PC-9 (cell line): ENCODE data around the gene SCRN1. TPM values are rescaled to one million over a fixed set of nuclear protein-coding genes. Genes with fewer than 3 reads are reported as not detected.

Experiments used
- BruUV-seq: library from RNA; stranded (reverse); fragments of 400-500 nt; replicated peaks from 2 replicates; lab custom pipeline; 2021; lab: Mats Ljungman, UMichigan
- CTCF ChIA-PET: fragments of 300-600 bp; sonication (Branson Sonifier 250); formaldehyde crosslinking; loops from one replicate; lab custom pipeline; 2022; ENCODE audit warnings: antibody characterized with exemption; lab: Charles Lee
- POLR2A ChIA-PET: fragments of 300-600 bp; sonication (Branson Sonifier 250); formaldehyde crosslinking; loops from one replicate; lab custom pipeline; 2022; ENCODE audit warnings: antibody characterized with exemption; ENCODE audit not compliant: unreplicated experiment; lab: Charles Lee
- DNase-seq, 2 experiments: peaks; one replicate each; pipeline versions ENCODE4 v3.0.0 to v3.0.0-alpha.2; 2015 to 2022; ENCODE audit warnings: mixed read lengths in 1 of 2
- H2AFZ ChIP-seq: fragments of 200-600 bp; sonication (generic); 2 replicates; pipeline ENCODE4 v1.8.1; 2017; ENCODE audit warnings: antibody characterized with exemption
- H3F3A ChIP-seq: fragments of 200-600 bp; sonication (generic); 2 replicates; pipeline ENCODE4 v1.8.1; 2017; ENCODE audit warnings: antibody characterized with exemption, mild to moderate bottlenecking, low read depth; ENCODE audit not compliant: insufficient read depth
- H3K27ac ChIP-seq: fragments of 200-600 bp; sonication (generic); 2 replicates; pipeline ENCODE4 v1.6.1; 2016; ENCODE audit warnings: mixed run types
- H3K27me3 ChIP-seq: fragments of 200-600 bp; sonication (generic); 2 replicates; pipeline ENCODE4 v1.6.1; 2016; ENCODE audit warnings: low read depth, mixed run types; ENCODE audit not compliant: insufficient read depth
- H3K36me3 ChIP-seq: fragments of 200-600 bp; sonication (generic); 2 replicates; pipeline ENCODE4 v1.6.1; 2016; ENCODE audit warnings: low read depth, mixed run types
- H3K4me1 ChIP-seq: fragments of 200-600 bp; sonication (generic); replicated peaks from 2 replicates; pipeline ENCODE4 v1.6.1; 2016; ENCODE audit warnings: mixed run types; ENCODE audit not compliant: insufficient read depth
- H3K4me2 ChIP-seq: fragments of 200-600 bp; sonication (generic); 2 replicates; pipeline ENCODE4 v1.6.1; 2017; ENCODE audit warnings: mixed run types
- H3K4me3 ChIP-seq: fragments of 200-600 bp; sonication (generic); 2 replicates; pipeline ENCODE4 v1.6.1; 2016; ENCODE audit warnings: mixed run types
- H3K79me2 ChIP-seq: fragments of 200-600 bp; sonication (generic); 2 replicates; pipeline ENCODE4 v1.6.1; 2017; ENCODE audit warnings: low read depth, mixed run types
- H3K9me2 ChIP-seq: fragments of 200-600 bp; sonication (generic); 2 replicates; pipeline ENCODE4 v1.8.1; 2017; ENCODE audit warnings: mild to moderate bottlenecking; ENCODE audit not compliant: insufficient read depth
- H3K9me3 ChIP-seq: fragments of 200-600 bp; sonication (generic); 2 replicates; pipeline ENCODE4 v1.8.1; 2016; ENCODE audit warnings: low read depth; ENCODE audit not compliant: insufficient read depth
- H4K20me1 ChIP-seq: fragments of 200-600 bp; sonication (generic); 2 replicates; pipeline ENCODE4 v1.8.1; 2017; ENCODE audit not compliant: insufficient read depth
- EZH2 ChIP-seq: fragments of 200-600 bp; sonication (generic); IDR thresholded peaks from 2 replicates; pipeline ENCODE4 v1.8.0; 2017; ENCODE audit warnings: antibody characterized with exemption, low read depth
- intact Hi-C: fragments of 100-400 bp; cut with micrococcal nuclease; formaldehyde crosslinking; loops from one replicate; pipeline ENCODE4 v1.10.0; 2022; ENCODE audit not compliant: unreplicated experiment
- total RNA-seq: library from RNA; stranded (reverse); gene quantifications from 2 replicates; pipeline ENCODE4 v1.2.3, GENCODE V29; 2021
- TF ChIP-seq, protein P1 (sequence below): fragments of 200-600 bp; sonication (generic); conservative IDR thresholded peaks from 2 replicates; pipeline ENCODE4 v1.6.1; 2017; ENCODE audit warnings: mixed run types, antibody characterized with exemption, mild to moderate bottlenecking, moderate library complexity

Gene SCRN1
- total RNA-seq, 1 experiment from 2014 or later: 94.4 TPM

DNA sequence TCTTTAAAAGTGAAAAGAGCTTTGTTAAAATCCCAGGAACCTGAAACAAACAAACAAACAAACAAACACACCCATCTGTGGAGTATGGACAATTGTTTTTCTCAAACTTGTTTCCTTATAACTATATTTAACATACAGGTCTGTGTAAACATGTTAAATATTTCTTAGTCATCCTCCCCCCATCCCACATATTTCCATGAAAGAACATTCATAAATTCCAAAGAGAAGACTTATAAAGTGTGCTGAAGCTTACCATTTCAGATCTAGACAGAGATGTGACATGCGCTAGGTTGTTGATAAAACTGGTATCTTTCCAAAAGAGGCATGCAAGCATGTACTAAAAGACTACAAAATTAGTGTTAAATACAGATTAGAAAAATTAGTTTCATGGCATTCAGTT, 30.4 kb upstream of the SCRN1 start:
- H2AFZ ChIP-seq: no peak overlapping the region
- peak overlapping the region; percentile 11 for H3K27ac ChIP-seq
- ChIA-PET CTCF (no interaction called here), POLR2A (no interaction called here)
- no peaks in the 10 kb centered on the region for H4K20me1 ChIP-seq
- TF ChIP-seq, protein P1, sequence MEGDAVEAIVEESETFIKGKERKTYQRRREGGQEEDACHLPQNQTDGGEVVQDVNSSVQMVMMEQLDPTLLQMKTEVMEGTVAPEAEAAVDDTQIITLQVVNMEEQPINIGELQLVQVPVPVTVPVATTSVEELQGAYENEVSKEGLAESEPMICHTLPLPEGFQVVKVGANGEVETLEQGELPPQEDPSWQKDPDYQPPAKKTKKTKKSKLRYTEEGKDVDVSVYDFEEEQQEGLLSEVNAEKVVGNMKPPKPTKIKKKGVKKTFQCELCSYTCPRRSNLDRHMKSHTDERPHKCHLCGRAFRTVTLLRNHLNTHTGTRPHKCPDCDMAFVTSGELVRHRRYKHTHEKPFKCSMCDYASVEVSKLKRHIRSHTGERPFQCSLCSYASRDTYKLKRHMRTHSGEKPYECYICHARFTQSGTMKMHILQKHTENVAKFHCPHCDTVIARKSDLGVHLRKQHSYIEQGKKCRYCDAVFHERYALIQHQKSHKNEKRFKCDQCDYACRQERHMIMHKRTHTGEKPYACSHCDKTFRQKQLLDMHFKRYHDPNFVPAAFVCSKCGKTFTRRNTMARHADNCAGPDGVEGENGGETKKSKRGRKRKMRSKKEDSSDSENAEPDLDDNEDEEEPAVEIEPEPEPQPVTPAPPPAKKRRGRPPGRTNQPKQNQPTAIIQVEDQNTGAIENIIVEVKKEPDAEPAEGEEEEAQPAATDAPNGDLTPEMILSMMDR: no peak
- TF ChIP-seq EZH2: no peak
- H3K4me3 ChIP-seq: no peak overlapping the region
- peaks cover 29% of the 10 kb centered on the region for H3K4me1 ChIP-seq
- intact Hi-C loops: no loop called here
- H3K4me2 ChIP-seq: no peak overlapping the region
- no peaks in the 10 kb centered on the region for H3K27me3 ChIP-seq
- peaks cover 30% of the 10 kb centered on the region for H3K79me2 ChIP-seq
- DNase-seq: peak in 1 of 2 experiments; percentile 70
- BruUV-seq: no TSS peak
- H3K9me3 ChIP-seq: no peaks in the 10 kb centered on the region
- no peaks in the 10 kb centered on the region for H3K9me2 ChIP-seq
- H3K36me3 ChIP-seq: peaks cover 27% of the 10 kb centered on the region; the same call in 1 of the 2 replicates
- no peaks in the 10 kb centered on the region; the same call in 1 of the 2 replicates for H3F3A ChIP-seq

DNA sequence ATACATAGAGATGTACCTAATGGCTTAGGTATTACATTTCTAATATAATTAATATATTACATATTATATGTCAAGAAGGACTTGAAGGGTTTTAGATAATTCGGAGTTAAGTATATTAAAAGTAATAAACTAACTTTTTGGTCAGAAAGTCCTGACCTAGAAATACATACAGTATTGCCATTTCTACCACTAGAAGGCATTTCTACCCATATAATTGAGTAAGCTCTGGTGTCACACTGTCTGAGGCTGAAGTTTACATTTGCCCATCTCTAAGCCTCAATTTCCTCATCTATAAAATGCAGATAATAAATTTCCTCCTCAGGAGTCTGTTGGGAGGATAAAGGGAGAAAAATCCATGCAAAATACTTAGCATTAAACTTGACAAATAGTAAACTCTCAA, 29.8 kb upstream of the SCRN1 start:
- no peak for TF ChIP-seq EZH2
- TF ChIP-seq, protein P1: no peak
- Histone ChIP-seq H3F3A (no peaks in the 10 kb centered on the region; the same call in 1 of the 2 replicates), H3K36me3 (peaks cover 29% of the 10 kb centered on the region; the same call in 1 of the 2 replicates), H3K27ac (peak overlapping the region; percentile 11), H3K9me3 (no peaks in the 10 kb centered on the region), H4K20me1 (no peaks in the 10 kb centered on the region), H3K27me3 (no peaks in the 10 kb centered on the region), H3K79me2 (peaks cover 24% of the 10 kb centered on the region), H3K4me1 (peaks cover 23% of the 10 kb centered on the region; the same call in 1 of the 2 replicates), H3K4me2 (no peak overlapping the region), H2AFZ (no peak overlapping the region), H3K9me2 (no peaks in the 10 kb centered on the region), H3K4me3 (no peak overlapping the region)
- ChIA-PET POLR2A (no interaction called here), CTCF (no interaction called here)
- intact Hi-C loops: no loop called here
- BruUV-seq: no TSS peak
- no peak for DNase-seq

DNA sequence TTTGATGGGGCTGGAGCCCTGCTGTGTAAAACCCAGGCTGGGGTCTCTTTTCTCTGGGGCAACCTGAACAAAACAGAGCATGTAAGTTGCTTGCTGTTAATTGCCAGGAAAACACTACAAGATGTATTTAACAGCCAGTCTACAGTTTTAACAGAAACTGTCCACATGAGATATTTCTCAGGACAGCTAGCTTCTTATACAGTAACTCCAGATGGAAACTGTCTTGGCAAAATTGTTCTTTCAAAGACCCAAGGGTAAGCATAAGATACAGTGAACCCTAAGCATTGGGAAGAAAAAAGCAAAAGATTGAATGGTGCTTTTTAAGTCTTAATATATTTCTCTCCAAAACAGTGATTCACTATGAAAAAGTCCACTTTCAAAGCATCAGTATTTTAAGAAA, 28.9 kb upstream of the SCRN1 start:
- Histone ChIP-seq H3K4me1 (peaks cover 17% of the 10 kb centered on the region; the same call in 1 of the 2 replicates), H3K9me3 (no peaks in the 10 kb centered on the region), H3K4me3 (no peak overlapping the region), H3K4me2 (no peak overlapping the region), H2AFZ (no peak overlapping the region), H3K9me2 (no peaks in the 10 kb centered on the region), H3K79me2 (peaks cover 14% of the 10 kb centered on the region), H3K36me3 (peaks cover 32% of the 10 kb centered on the region; the same call in 1 of the 2 replicates), H3F3A (no peaks in the 10 kb centered on the region; the same call in 1 of the 2 replicates), H4K20me1 (no peaks in the 10 kb centered on the region), H3K27me3 (no peaks in the 10 kb centered on the region), H3K27ac (no peak overlapping the region)
- POLR2A ChIA-PET: no interaction called here
- DNase-seq: no peak
- no TSS peak for BruUV-seq
- TF ChIP-seq EZH2: no peak
- TF ChIP-seq, protein P1: no peak
- intact Hi-C loops: no loop called here
- CTCF ChIA-PET: no interaction called here
